Spleen (tissue), 11 donors: ENCODE measurements around the gene KIF17. TPM values are rescaled to one million over a fixed set of nuclear protein-coding genes. Genes with fewer than 3 reads are reported as not detected.

ENCODE experiments used
- DNase-seq: peaks from one replicate; pipeline ENCODE4 v3.0.0-alpha.2; 2020
- H3K27ac ChIP-seq, 8 donors: fragments of 200-600 bp; sonication (generic) in 7 of 8; 1 replicate in 4 of 8; 2 replicates in 4 of 8; pipeline versions ENCODE4 v1.5.0 to v1.8.0; 2016 to 2021; ENCODE audit warnings: inconsistent platforms in 4 of 8, mild to moderate bottlenecking in 4 of 8, moderate library complexity in 1 of 8
- H3K27me3 ChIP-seq, 7 donors: fragments of 200-600 bp; sonication (generic) in 6 of 7; replicated peaks in 1 of 7; 1 replicate in 4 of 7; 2 replicates in 3 of 7; pipeline versions ENCODE4 v1.5.0 to v1.8.0; 2016 to 2021; ENCODE audit warnings: inconsistent platforms in 3 of 7, mild to moderate bottlenecking in 1 of 7
- H3K36me3 ChIP-seq, 6 donors: fragments of 200-600 bp; sonication (generic) in 5 of 6; 1 replicate in 4 of 6; 2 replicates in 2 of 6; pipeline versions ENCODE4 v1.5.0 to v1.8.0; 2016 to 2021; ENCODE audit warnings: inconsistent platforms in 2 of 6
- H3K4me1 ChIP-seq, 6 donors: fragments of 200-600 bp; sonication (generic) in 5 of 6; 1 replicate in 3 of 6; 2 replicates in 3 of 6; pipeline versions ENCODE4 v1.5.0 to v1.8.0; 2016 to 2021; ENCODE audit warnings: inconsistent platforms in 3 of 6
- H3K4me3 ChIP-seq, 8 donors: fragments of 200-600 bp; sonication (generic) in 7 of 8; 1 replicate in 4 of 8; 2 replicates in 4 of 8; pipeline versions ENCODE4 v1.5.0 to v1.8.0; 2016 to 2021; ENCODE audit warnings: inconsistent platforms in 4 of 8, mild to moderate bottlenecking in 4 of 8, moderate library complexity in 2 of 8
- H3K9me3 ChIP-seq, 8 donors: fragments of 200-600 bp; sonication (generic) in 7 of 8; 1 replicate in 4 of 8; 2 replicates in 4 of 8; pipeline versions ENCODE4 v1.5.0 to v1.8.0; 2016 to 2021; ENCODE audit warnings: inconsistent platforms in 4 of 8
- CTCF ChIP-seq, 11 experiments: fragments of 200-600 bp in 7 of 11; fragments of 450-650 bp in 4 of 11; sonication (generic) in 4 of 11; IDR thresholded peaks in 8 of 11; conservative IDR thresholded peaks in 3 of 11; 1 replicate in 7 of 11; 2 replicates in 4 of 11; pipeline versions ENCODE4 v1.4.0 to v1.8.0; 2016 to 2021; ENCODE audit warnings: antibody characterized with exemption in 11 of 11, inconsistent platforms in 4 of 11, mild to moderate bottlenecking in 1 of 11
- POLR2A ChIP-seq, 3 donors: fragments of 450-650 bp; IDR thresholded peaks; one replicate each; pipeline ENCODE4 v1.5.1; 2017; ENCODE audit warnings: antibody characterized with exemption in 3 of 3, mild to moderate bottlenecking in 1 of 3
- POLR2AphosphoS5 ChIP-seq, 3 donors: sonication (generic); formaldehyde crosslinking; IDR thresholded peaks; one replicate each; pipeline ENCODE4 v1.5.1; 2017; ENCODE audit warnings: antibody characterized with exemption in 3 of 3
- WGBS, 5 donors: extraction: QIAGEN DNeasy Blood & Tissue Kit in 3 of 5; methylation state at CpG; one replicate each; pipeline versions ENCODE4 v1.1.5 to v1.1.7; 2013 to 2018; 5-methylcytosine and 5-hydroxymethylcytosine counted together
- intact Hi-C: fragments of 100-400 bp; cut with DNase I; formaldehyde crosslinking; loops from one replicate; pipeline ENCODE4 v1.15.0; 2023; ENCODE audit warnings: low total_unique reads
- polyA plus RNA-seq, 3 donors: library from polyadenylated mRNA; stranded (reverse); fragments of 200-250 nt; gene quantifications; one replicate each; pipeline ENCODE4 v1.2.1, GENCODE V29; 2013
- total RNA-seq, 7 donors: library from RNA; depleted of rRNA in 3 of 7; stranded (reverse); fragments of >200 nt in 3 of 7; fragmentation: NEBNext Ultra II Directional in 4 of 7; extraction: Animal tissue kit (Norgen Biotek cat#: 25700) in 4 of 7; gene quantifications; one replicate each; pipeline versions ENCODE4 v1.1.0 to v1.2.1, GENCODE V29; 2016 to 2021
- donor health status: healthy with polysubstance abuse.
- donor health status: DM: no; HTN: no; CAD: no; lungs with moderate emphysema.
- donor health status: DM: no; HTN: no; CAD: no.
- donor health status: Bipolar disorder and iron deficiency.
- donor health status: healthy.
- donor health status: DM: no; HTN: no; CAD: no.
- donor health status: DM: yes; HTN: yes; CAD: no.

KIF17 gene
- total and polyA plus RNA-seq, 10 donors = 8.3 to 82.2 (median 47.6) TPM

GRCh38 chr1:20684050-20684620, 33.7 kb downstream of the KIF17 start:
- Histone ChIP-seq H3K4me3 (peak overlapping the region; percentile 12 to 66 (median 40)), H3K27ac (peak overlapping the region; percentile 66 to 93 (median 88)), H3K4me1 (peaks cover 0 to 91% (median 36%) of the 10 kb centered on the region in 6 donors), H3K9me3 (no peaks in the 10 kb centered on the region), H3K27me3 (no peaks in the 10 kb centered on the region), H3K36me3 (peaks cover 0 to 6% (median 0%) of the 10 kb centered on the region in 6 donors)
- intact Hi-C loops = no loop called here
- 61 to 80% (median 63%) methylated on average over 9 to 13 of the region's 13 CpGs for WGBS, 5 donors
- no peak for DNase-seq
- no peak for TF ChIP-seq POLR2A (IDR thresholded peaks at IDR 0.05)
- TF ChIP-seq CTCF (IDR thresholded peaks at IDR 0.05 in 8 of 11, conservative IDR thresholded peaks at IDR 0.05 in 3 of 11) = no peak
- no peak for TF ChIP-seq POLR2AphosphoS5 (IDR thresholded peaks at IDR 0.05)

- Histone ChIP-seq H3K27me3 (no peaks in the 10 kb centered on the region), H3K4me3 (peak overlapping the region; percentile 11 to 66 (median 40)), H3K4me1 (peaks cover 0 to 94% (median 41%) of the 10 kb centered on the region in 6 donors), H3K36me3 (peaks cover 0 to 11% (median 0%) of the 10 kb centered on the region in 6 donors), H3K9me3 (no peaks in the 10 kb centered on the region), H3K27ac (peak overlapping the region; percentile 66 to 93 (median 88))
- no peak for TF ChIP-seq POLR2A (IDR thresholded peaks at IDR 0.05)
- no peak for TF ChIP-seq CTCF (IDR thresholded peaks at IDR 0.05 in 8 of 11, conservative IDR thresholded peaks at IDR 0.05 in 3 of 11)
- TF ChIP-seq POLR2AphosphoS5 (IDR thresholded peaks at IDR 0.05) = no peak
- WGBS, 5 donors = 75 to 87% (median 81%) methylated on average over 10 of the region's 10 CpGs
- DNase-seq = no peak
- intact Hi-C loops = no loop called here
Measured at GRCh38 chr1:20683614-20684013, 34.2 kb downstream of the KIF17 start.

GRCh38 chr1:20682571-20683236, 35.1 kb downstream of the KIF17 start:
- H3K4me3 ChIP-seq = peak overlapping the region in 6 of 8 donors; percentile 6 to 66 (median 46)
- intact Hi-C loops = no loop called here
- TF ChIP-seq POLR2AphosphoS5 (IDR thresholded peaks at IDR 0.05) = peak; percentile 38 to 74 (median 74)
- no peak for TF ChIP-seq POLR2A (IDR thresholded peaks at IDR 0.05)
- H3K36me3 ChIP-seq = peaks cover 0 to 21% (median 0%) of the 10 kb centered on the region in 6 donors
- H3K9me3 ChIP-seq = peaks cover 0 to 5% (median 0%) of the 10 kb centered on the region in 8 donors
- H3K27me3 ChIP-seq = no peaks in the 10 kb centered on the region
- DNase-seq = no peak
- peak overlapping the region in 5 of 8 donors; percentile 85 to 93 (median 89) for H3K27ac ChIP-seq
- 19 to 51% (median 36%) methylated on average over 24 of the region's 24 CpGs for WGBS, 5 donors
- H3K4me1 ChIP-seq = peaks cover 3 to 90% (median 45%) of the 10 kb centered on the region in 6 donors

GRCh38 chr1:20681999-20682398, 35.8 kb downstream of the KIF17 start:
- no peaks in the 10 kb centered on the region for H3K27me3 ChIP-seq
- peaks cover 0 to 9% (median 0%) of the 10 kb centered on the region in 8 donors for H3K9me3 ChIP-seq
- no peak for DNase-seq
- peaks cover 3 to 88% (median 42%) of the 10 kb centered on the region in 6 donors for H3K4me1 ChIP-seq
- peaks cover 0 to 28% (median 0%) of the 10 kb centered on the region in 6 donors for H3K36me3 ChIP-seq
- TF ChIP-seq POLR2AphosphoS5 (IDR thresholded peaks at IDR 0.05) (no peak), CTCF (IDR thresholded peaks at IDR 0.05 in 8 of 11, conservative IDR thresholded peaks at IDR 0.05 in 3 of 11) (no peak), POLR2A (IDR thresholded peaks at IDR 0.05) (no peak)
- H3K27ac ChIP-seq = peak overlapping the region in 5 of 8 donors; percentile 85 to 93 (median 89)
- 74 to 89% (median 84%) methylated on average over 9 of the region's 9 CpGs for WGBS, 5 donors
- intact Hi-C loops = no loop called here
- peak overlapping the region in 6 of 8 donors; percentile 5 to 66 (median 46) for H3K4me3 ChIP-seq
